ENCODE results near the gene NIPSNAP3A.

Gene NIPSNAP3A

GRCh38 chr9:104786293-104786692, 38.8 kb downstream of the NIPSNAP3A start:
- H3K36me3 ChIP-seq (ENCODE audit: control insufficient read depth, low read length) = peaks cover 95% of the 10 kb centered on the region
- H3K4me2 ChIP-seq (ENCODE audit: low read length) = no peak overlapping the region
- peaks cover 9% of the 10 kb centered on the region for H3K4me1 ChIP-seq (ENCODE audit: control insufficient read depth, low read length)
- H3K27me3 ChIP-seq (ENCODE audit: control insufficient read depth, low read length) = no peaks in the 10 kb centered on the region
- no peaks in the 10 kb centered on the region for H3K9me3 ChIP-seq (ENCODE audit: control insufficient read depth, insufficient read depth, low read length)
- H3K4me3 ChIP-seq (ENCODE audit: low read length) = no peak overlapping the region
- H4K20me1 ChIP-seq (ENCODE audit: control insufficient read depth, insufficient read depth, low read depth, low read length) = no peaks in the 10 kb centered on the region
- peaks cover 2% of the 10 kb centered on the region; the same call in 1 of the 2 replicates for H3F3A ChIP-seq (ENCODE audit: control insufficient read depth, insufficient read depth)
- H3K27ac ChIP-seq (ENCODE audit: low read depth, low read length) = no peak overlapping the region
- H3K9me2 ChIP-seq (replicated peaks; ENCODE audit: control insufficient read depth, low read length) = no peaks in the 10 kb centered on the region
- no peaks in the 10 kb centered on the region for H3K79me2 ChIP-seq (ENCODE audit: control insufficient read depth, low read length)
- no peak for TF ChIP-seq CTCF (IDR thresholded peaks at IDR 0.05; ENCODE audit: low read depth, low read length, poor library complexity, severe bottlenecking)
- no peak for TF ChIP-seq EZH2phosphoT487 (IDR thresholded peaks at IDR 0.05; ENCODE audit: borderline replicate concordance, low read length)

GRCh38 chr9:104787306-104788015, 40.0 kb downstream of the NIPSNAP3A start:
- TF ChIP-seq EZH2phosphoT487 (IDR thresholded peaks at IDR 0.05; ENCODE audit: borderline replicate concordance, low read length) (no peak), CTCF (IDR thresholded peaks at IDR 0.05; ENCODE audit: low read depth, low read length, poor library complexity, severe bottlenecking) (no peak)
- Histone ChIP-seq H4K20me1 (ENCODE audit: control insufficient read depth, insufficient read depth, low read depth, low read length) (no peaks in the 10 kb centered on the region), H3K4me2 (ENCODE audit: low read length) (no peak overlapping the region), H3K27me3 (ENCODE audit: control insufficient read depth, low read length) (no peaks in the 10 kb centered on the region), H3K4me1 (ENCODE audit: control insufficient read depth, low read length) (peaks cover 9% of the 10 kb centered on the region), H3K79me2 (ENCODE audit: control insufficient read depth, low read length) (no peaks in the 10 kb centered on the region), H3K9me3 (ENCODE audit: control insufficient read depth, insufficient read depth, low read length) (no peaks in the 10 kb centered on the region), H3K4me3 (ENCODE audit: low read length) (no peak overlapping the region), H3K36me3 (ENCODE audit: control insufficient read depth, low read length) (peaks cover 98% of the 10 kb centered on the region), H3F3A (ENCODE audit: control insufficient read depth, insufficient read depth) (no peaks in the 10 kb centered on the region), H3K27ac (ENCODE audit: low read depth, low read length) (no peak overlapping the region), H3K9me2 (replicated peaks; ENCODE audit: control insufficient read depth, low read length) (no peaks in the 10 kb centered on the region)

GRCh38 chr9:104788251-104788650, 40.8 kb downstream of the NIPSNAP3A start:
- H3F3A ChIP-seq (ENCODE audit: control insufficient read depth, insufficient read depth) = no peaks in the 10 kb centered on the region
- no peaks in the 10 kb centered on the region for H3K9me2 ChIP-seq (replicated peaks; ENCODE audit: control insufficient read depth, low read length)
- TF ChIP-seq CTCF (IDR thresholded peaks at IDR 0.05; ENCODE audit: low read depth, low read length, poor library complexity, severe bottlenecking) (no peak), EZH2phosphoT487 (IDR thresholded peaks at IDR 0.05; ENCODE audit: borderline replicate concordance, low read length) (no peak)
- no peak overlapping the region for H3K4me3 ChIP-seq (ENCODE audit: low read length)
- H3K4me1 ChIP-seq (ENCODE audit: control insufficient read depth, low read length) = peaks cover 1% of the 10 kb centered on the region
- no peak overlapping the region for H3K27ac ChIP-seq (ENCODE audit: low read depth, low read length)
- peaks cover 98% of the 10 kb centered on the region for H3K36me3 ChIP-seq (ENCODE audit: control insufficient read depth, low read length)
- no peaks in the 10 kb centered on the region for H3K79me2 ChIP-seq (ENCODE audit: control insufficient read depth, low read length)
- H3K4me2 ChIP-seq (ENCODE audit: low read length) = no peak overlapping the region
- H4K20me1 ChIP-seq (ENCODE audit: control insufficient read depth, insufficient read depth, low read depth, low read length) = no peaks in the 10 kb centered on the region
- H3K27me3 ChIP-seq (ENCODE audit: control insufficient read depth, low read length) = no peaks in the 10 kb centered on the region
- no peaks in the 10 kb centered on the region for H3K9me3 ChIP-seq (ENCODE audit: control insufficient read depth, insufficient read depth, low read length)
